HT-29 (cell line): ENCODE measurements around the gene ZNF579. TPM values are rescaled to one million over a fixed set of nuclear protein-coding genes. Genes with fewer than 3 reads are reported as not detected.

ENCODE experiments used
- DNase-seq: peaks from one replicate; pipeline ENCODE4 v3.0.0-alpha.2; 2015; ENCODE audit warnings: low spot score
- total RNA-seq: library from RNA; depleted of rRNA; stranded (reverse); fragments of >200 nt; shearing (Covaris generic); gene quantifications from 2 replicates; pipeline ENCODE4 v1.2.3, GENCODE V29; 2014; rRNA removed

Gene ZNF579
- 17.0 and 23.1 TPM in 2 replicates for total RNA-seq

DNA sequence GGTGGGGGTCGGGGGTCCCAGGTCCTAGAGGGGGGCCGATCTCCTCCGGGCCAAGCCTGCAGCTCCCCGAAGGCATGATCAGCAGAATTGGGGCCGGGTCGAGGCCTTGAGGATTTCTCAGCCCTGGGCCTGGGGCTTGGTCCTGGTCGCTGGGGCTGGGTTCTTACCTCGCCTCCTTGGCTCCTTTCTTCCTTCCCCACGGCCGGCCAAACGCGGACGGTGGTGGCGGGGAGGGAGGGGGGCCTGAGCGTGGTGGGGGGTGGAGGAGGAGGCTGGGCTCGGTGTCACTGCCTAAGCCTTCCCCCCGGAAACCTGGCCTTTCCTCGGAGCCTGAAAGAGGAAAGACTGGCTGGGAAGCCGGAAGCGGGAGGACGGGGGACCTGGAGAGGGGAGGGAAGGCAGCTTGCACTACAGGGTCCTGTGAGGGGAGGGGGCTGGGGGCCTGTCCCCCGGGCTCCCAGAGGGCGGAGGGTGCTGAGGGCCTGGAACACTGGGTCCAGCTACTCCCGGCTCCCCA, at the start of gene ZNF579:
TSS of gene ZNF579 (minus strand) at position 221 of the 517 bp plus-strand sequence. CDS start 1,209 bp downstream, outside the sequence.
- peak; percentile 92 for DNase-seq

GRCh38 chr19:55626350-55626749, 45.7 kb upstream of the ZNF579 start:
- no peak for DNase-seq

DNA sequence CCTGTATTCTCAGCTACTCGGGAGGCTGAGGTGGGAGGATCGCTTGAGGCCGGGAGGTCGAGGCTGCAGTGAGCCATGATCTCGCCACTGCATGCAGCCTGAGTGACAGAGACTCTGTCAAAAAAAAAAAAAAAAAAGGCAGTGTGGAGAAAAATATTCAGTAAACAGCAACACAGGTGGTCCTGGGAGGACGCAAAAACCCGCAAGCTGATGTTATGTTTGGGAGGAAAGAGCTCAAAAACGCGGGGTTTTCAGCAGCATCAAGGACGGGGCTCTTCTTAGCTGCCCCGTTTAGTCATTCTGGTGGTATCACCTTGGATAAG, 44.3 kb upstream of the ZNF579 start:
- no peak for DNase-seq

DNA sequence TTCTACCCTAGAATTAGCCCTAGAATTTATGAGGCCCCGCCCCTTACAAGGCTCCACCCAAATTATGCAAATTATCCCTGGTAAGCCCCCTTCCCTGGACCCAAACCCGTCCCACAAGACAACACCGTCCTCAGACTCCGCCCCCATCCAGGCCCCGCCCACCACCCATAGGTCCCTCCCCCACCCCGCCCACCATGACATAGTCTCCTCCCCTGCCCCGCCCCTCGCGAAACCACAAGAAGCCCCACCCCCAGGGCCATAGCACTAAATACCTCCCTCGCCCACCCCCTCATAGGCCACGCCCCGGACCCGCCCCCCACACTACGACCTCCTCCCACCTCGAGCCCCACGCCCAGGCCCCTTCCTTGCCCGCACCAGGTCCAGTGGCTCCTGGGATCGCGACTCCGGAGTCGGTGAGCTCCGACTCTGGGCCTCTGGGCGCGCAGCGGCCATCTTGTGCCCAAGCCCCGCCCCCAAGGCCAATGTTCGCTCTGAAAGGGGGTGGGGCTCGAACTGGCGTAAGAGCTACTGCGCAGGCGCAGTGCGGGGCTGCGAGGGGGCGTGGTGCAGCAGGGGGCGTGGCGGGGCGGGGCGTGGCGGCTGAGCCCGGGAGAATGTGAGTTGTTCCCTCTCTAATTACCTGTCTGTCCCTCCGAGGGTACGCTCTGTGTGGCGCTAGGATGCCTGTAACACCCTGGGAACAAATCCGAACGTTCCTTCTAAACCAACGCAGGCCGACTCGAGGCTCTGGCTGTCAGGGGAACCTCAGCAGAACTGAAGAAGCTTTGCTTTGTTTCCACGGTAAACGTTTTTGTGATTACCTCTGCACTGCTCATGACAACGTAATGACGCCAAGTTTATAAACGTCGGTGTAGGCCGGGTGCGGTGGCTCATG, 43.7 kb upstream of the ZNF579 start, which contains the start of gene ZNF784:
TSS of gene ZNF784 (minus strand) at position 458 of the 895 bp plus-strand sequence. CDS start at position 453, 5 bp downstream.
- DNase-seq, result peak; percentile 98

DNA sequence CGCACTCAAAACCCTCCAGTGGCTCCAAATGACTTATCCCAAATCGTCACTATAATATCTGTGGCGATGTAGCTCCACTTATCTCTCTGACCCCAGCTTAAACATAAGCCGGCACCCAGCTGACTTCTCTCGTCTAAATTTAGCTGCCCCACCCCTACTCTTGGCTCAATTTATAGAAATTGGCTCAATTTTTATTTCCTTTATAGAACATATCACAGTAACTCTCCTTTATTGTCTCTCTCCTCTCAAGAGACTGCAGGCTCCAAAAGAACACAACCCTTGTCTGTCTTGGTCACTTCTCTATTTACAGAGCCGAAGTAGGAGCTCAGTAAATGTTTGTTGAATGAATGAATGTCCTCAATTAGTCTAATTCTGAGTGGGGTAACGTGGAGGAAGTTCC, 42.9 kb upstream of the ZNF579 start:
- DNase-seq, result no peak

GRCh38 chr19:55623130-55623529, 42.5 kb upstream of the ZNF579 start:
- DNase-seq, result no peak

- DNase-seq, result no peak
Observed at GRCh38 chr19:55622242-55622969, 41.8 kb upstream of the ZNF579 start.

- DNase-seq, result no peak
Observed at GRCh38 chr19:55621673-55622231, 41.1 kb upstream of the ZNF579 start.

DNA sequence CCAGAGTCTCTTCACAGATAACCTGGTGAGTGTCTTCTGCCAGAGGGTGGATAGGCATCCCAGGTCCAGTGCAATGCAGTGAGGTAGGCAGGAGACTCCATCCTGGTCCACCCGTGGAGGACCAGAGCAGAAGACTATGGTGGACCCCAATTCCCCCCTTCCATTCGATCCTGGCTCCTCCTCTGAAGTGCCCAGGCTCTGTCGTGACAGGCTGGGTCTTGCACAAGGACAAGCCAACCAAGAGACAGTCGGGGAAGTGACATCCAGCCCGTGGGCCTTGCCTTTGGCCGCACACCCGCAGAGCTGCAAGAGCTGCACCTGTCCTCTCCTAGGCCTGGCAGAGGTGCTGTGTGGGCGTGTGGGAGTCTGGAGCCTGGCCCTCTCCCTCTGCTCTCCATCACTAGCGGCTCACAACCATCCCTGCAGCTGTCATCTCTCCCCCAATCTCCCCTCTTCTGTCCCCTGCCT, 40.6 kb upstream of the ZNF579 start:
- DNase-seq, result no peak

GRCh38 chr19:55620410-55621204, 40.0 kb upstream of the ZNF579 start:
- no peak for DNase-seq

- DNase-seq, result no peak
Observed at GRCh38 chr19:55619286-55619685, 38.6 kb upstream of the ZNF579 start.

- DNase-seq, result no peak
Observed at GRCh38 chr19:55618426-55618825, 37.8 kb upstream of the ZNF579 start.

DNA sequence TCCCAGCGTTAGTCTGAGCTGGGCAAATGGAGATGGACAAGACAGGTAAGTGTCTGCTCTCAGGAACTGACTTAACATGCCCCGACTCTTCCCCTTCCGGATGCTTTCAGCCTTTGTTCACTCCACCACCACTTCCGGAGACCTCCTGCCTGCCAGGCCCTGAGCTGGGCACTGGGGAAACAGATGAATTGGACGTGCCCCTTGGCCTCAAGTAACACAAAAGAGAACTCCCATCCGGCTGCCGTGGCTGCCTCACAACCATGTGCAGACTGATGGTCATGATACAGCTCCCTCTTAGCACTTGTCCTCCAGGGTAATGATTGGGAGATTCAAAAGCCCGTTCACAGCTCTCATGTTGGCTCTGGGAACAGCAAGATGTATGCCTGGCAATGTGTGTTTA, 36.8 kb upstream of the ZNF579 start:
- no peak for DNase-seq

GRCh38 chr19:55616395-55616875, 35.8 kb upstream of the ZNF579 start:
- DNase-seq, result no peak

GRCh38 chr19:55615543-55616394, 35.1 kb upstream of the ZNF579 start:
- DNase-seq, result no peak

DNA sequence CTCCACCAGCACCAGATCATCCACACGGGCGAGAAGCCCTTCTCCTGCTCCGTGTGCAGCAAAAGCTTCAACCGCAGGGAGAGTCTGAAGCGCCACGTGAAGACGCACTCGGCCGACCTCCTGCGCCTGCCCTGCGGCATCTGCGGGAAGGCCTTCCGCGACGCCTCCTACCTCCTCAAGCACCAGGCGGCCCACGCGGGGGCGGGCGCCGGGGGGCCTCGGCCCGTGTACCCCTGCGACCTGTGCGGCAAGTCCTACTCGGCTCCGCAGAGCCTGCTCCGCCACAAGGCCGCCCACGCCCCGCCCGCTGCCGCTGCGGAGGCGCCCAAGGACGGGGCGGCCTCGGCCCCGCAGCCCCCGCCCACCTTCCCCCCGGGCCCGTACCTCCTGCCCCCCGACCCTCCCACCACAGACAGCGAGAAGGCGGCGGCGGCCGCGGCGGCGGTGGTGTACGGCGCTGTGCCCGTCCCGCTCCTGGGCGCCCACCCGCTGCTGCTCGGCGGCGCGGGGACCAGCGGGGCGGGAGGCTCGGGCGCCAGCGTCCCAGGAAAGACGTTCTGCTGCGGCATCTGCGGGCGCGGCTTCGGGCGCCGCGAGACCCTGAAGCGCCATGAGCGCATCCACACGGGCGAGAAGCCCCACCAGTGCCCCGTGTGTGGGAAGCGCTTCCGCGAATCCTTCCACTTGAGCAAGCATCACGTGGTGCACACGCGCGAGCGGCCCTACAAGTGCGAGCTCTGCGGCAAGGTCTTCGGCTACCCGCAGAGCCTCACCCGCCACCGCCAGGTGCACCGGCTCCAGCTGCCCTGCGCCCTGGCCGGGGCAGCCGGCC, 34.3 kb upstream of the ZNF579 start:
- no peak for DNase-seq

DNA sequence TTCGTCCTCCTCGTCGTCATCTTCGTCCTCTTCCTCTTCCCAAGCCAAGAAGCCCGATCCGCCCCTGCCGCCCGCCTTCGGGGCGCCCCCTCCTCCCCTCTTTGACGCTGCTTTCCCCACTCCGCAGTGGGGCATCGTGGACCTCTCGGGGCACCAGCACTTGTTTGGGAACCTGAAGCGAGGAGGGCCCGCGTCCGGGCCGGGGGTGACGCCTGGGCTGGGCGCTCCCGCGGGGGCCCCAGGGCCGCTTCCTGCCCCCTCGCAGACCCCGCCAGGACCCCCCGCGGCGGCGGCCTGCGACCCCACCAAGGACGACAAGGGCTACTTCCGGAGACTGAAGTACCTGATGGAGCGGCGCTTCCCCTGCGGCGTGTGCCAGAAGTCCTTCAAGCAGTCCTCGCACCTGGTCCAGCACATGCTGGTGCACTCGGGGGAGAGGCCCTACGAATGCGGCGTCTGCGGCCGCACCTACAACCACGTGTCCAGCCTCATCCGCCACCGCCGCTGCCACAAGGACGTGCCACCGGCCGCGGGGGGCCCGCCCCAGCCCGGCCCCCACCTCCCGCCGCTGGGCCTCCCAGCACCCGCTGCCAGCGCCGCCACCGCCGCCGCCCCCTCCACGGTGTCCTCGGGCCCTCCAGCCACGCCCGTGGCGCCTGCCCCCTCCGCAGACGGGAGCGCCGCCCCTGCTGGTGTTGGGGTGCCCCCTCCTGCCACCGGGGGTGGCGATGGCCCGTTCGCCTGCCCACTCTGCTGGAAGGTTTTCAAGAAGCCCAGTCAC, 33.5 kb upstream of the ZNF579 start:
- no peak for DNase-seq

DNA sequence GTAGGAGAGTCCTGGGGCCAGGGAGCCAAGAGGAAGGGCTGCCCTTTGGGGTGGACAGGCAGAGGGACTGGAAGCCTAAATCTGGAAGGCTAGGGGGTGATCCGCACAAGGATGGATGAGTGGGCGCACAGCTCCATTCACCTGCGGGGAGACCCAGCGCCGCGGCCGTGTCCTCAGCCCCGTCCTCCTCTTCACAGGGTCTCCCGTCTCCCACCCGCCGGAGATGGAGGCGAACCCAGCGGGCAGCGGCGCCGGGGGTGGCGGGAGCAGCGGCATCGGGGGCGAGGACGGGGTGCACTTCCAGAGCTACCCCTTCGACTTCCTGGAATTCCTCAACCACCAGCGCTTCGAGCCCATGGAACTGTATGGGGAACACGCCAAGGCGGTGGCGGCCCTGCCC, 32.7 kb upstream of the ZNF579 start:
- DNase-seq, result no peak
